Astrocyte of the cerebellum (primary cell): ENCODE data around the gene HMGA1.

Experiments used
- DNase-seq: peaks from one replicate; pipeline ENCODE4 v3.0.0-alpha.2; 2011; ENCODE audit warnings: low read depth
- H3K4me3 ChIP-seq: 2 replicates; pipeline ENCODE4 v1.5.1; 2011; ENCODE audit warnings: mild to moderate bottlenecking, low read depth, low read length, moderate library complexity
- in situ Hi-C: cut with HindIII; loops from 2 replicates; pipeline ENCODE4 v1.10.0; 2017; ENCODE audit warnings: low sequenced_read_pairs
- TF ChIP-seq, protein P1 (sequence below): IDR thresholded peaks from 2 replicates; pipeline ENCODE4 v1.5.1; 2012; ENCODE audit warnings: low read length, low read depth, moderate library complexity, mild to moderate bottlenecking; ENCODE audit errors: missing control alignments

HMGA1 gene

GRCh38 chr6:34272013-34272926, 35.6 kb downstream of the HMGA1 start:
- TF ChIP-seq, protein P1, sequence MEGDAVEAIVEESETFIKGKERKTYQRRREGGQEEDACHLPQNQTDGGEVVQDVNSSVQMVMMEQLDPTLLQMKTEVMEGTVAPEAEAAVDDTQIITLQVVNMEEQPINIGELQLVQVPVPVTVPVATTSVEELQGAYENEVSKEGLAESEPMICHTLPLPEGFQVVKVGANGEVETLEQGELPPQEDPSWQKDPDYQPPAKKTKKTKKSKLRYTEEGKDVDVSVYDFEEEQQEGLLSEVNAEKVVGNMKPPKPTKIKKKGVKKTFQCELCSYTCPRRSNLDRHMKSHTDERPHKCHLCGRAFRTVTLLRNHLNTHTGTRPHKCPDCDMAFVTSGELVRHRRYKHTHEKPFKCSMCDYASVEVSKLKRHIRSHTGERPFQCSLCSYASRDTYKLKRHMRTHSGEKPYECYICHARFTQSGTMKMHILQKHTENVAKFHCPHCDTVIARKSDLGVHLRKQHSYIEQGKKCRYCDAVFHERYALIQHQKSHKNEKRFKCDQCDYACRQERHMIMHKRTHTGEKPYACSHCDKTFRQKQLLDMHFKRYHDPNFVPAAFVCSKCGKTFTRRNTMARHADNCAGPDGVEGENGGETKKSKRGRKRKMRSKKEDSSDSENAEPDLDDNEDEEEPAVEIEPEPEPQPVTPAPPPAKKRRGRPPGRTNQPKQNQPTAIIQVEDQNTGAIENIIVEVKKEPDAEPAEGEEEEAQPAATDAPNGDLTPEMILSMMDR = no peak
- H3K4me3 ChIP-seq = no peak overlapping the region
- in situ Hi-C loops = no loop called here
- no peak for DNase-seq

DNA sequence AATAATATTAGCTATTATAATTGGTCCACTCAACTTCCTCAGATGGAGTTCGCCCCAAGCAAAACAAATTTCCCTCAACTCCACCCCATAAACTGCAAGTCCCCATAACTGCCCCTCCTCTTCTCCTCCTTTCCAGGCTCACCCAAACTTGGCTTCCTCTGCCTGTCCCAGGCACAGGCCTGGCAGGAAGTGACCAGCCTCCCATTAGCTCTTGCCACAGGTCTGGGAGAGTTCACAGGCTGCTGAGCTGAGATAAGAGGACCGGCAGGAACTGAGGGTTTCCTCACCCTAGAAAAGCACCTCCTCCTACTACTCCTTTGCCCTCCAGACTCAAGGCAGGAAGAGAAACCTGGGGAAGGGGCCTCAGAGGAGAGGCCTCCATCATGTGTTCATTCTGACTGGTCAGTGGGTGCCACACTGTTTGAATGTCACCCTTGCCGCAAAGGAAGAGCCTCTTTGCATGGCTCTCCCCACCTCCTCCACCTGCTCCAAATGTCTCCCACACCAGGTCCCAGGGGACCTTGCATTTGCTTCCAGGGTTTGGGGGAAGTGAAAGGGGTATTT, 36.7 kb downstream of the HMGA1 start:
- no peak overlapping the region for H3K4me3 ChIP-seq
- in situ Hi-C loops = no loop called here
- TF ChIP-seq, protein P1 = no peak
- DNase-seq = no peak

- DNase-seq = no peak
- H3K4me3 ChIP-seq = no peak overlapping the region
- TF ChIP-seq, protein P1 = no peak
- in situ Hi-C loops = no loop called here
Measured at GRCh38 chr6:34274129-34274528, 37.5 kb downstream of the HMGA1 start.

GRCh38 chr6:34275128-34275804, 38.6 kb downstream of the HMGA1 start:
- no peak overlapping the region for H3K4me3 ChIP-seq
- in situ Hi-C loops = no loop called here
- TF ChIP-seq, protein P1 = no peak
- DNase-seq = no peak

GRCh38 chr6:34276191-34276590, 39.5 kb downstream of the HMGA1 start:
- TF ChIP-seq, protein P1 = no peak
- in situ Hi-C loops = no loop called here
- no peak for DNase-seq
- H3K4me3 ChIP-seq = no peak overlapping the region

- H3K4me3 ChIP-seq = no peak overlapping the region
- TF ChIP-seq, protein P1 = no peak
- DNase-seq = no peak
- in situ Hi-C loops = no loop called here
Measured at GRCh38 chr6:34276881-34277762, 40.4 kb downstream of the HMGA1 start.
